IPS-15b (cell line): ENCODE results near the gene NCK2.

Experiments
- H3K27me3 ChIP-seq: one replicate; pipeline ENCODE4 v1.6.1; 2013; ENCODE audit warnings: low read length; ENCODE audit not compliant: control insufficient read depth, insufficient read depth
- H3K36me3 ChIP-seq: one replicate; pipeline ENCODE4 v1.6.1; 2013; ENCODE audit warnings: low read length; ENCODE audit not compliant: control insufficient read depth, insufficient read depth
- H3K4me1 ChIP-seq: one replicate; pipeline ENCODE4 v1.6.1; 2013; ENCODE audit warnings: mild to moderate bottlenecking, low read length; ENCODE audit not compliant: control insufficient read depth, insufficient read depth
- H3K4me3 ChIP-seq: one replicate; pipeline ENCODE4 v1.5.1; 2013; ENCODE audit warnings: low read depth, low read length
- H3K9ac ChIP-seq: one replicate; pipeline ENCODE4 v1.6.1; 2013; ENCODE audit warnings: low read depth, mild to moderate bottlenecking, low read length
- H3K9me3 ChIP-seq: one replicate; pipeline ENCODE4 v1.6.1; 2013; ENCODE audit warnings: mild to moderate bottlenecking, low read length; ENCODE audit not compliant: control insufficient read depth, insufficient read depth

Gene NCK2

GRCh38 chr2:105722726-105723297 lies 21.9 kb upstream of the NCK2 start:
- Histone ChIP-seq H3K9me3 (no peaks in the 10 kb centered on the region), H3K27me3 (no peaks in the 10 kb centered on the region), H3K4me3 (no peak overlapping the region), H3K4me1 (no peaks in the 10 kb centered on the region), H3K9ac (no peak overlapping the region), H3K36me3 (no peaks in the 10 kb centered on the region)

- Histone ChIP-seq H3K9me3 (no peaks in the 10 kb centered on the region), H3K4me3 (no peak overlapping the region), H3K4me1 (no peaks in the 10 kb centered on the region), H3K27me3 (no peaks in the 10 kb centered on the region), H3K36me3 (no peaks in the 10 kb centered on the region), H3K9ac (no peak overlapping the region)
These were observed 21.3 kb upstream of the NCK2 start for GRCh38 chr2:105723431-105723830.

DNA sequence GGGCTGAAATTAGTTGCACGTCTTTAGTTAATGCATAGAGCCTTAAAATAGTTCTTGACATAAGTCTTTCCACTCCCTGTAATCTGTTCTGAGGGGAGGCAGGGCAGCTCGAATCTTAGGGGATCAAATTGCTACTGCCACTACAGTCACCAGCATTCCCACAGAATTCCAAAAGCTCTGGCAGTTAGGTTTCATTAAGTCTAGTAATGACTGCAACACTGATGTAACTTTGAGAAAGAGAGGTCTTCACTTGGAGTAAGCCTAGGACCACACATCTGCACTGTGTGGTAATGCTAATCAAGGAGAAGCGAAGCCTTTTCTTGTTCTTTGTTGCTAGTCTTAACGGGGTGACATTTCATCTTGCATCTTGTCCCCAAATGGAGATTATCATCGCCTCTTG lies 19.3 kb upstream of the NCK2 start:
- Histone ChIP-seq H3K27me3 (no peaks in the 10 kb centered on the region), H3K4me3 (no peak overlapping the region), H3K9me3 (no peaks in the 10 kb centered on the region), H3K36me3 (no peaks in the 10 kb centered on the region), H3K4me1 (no peaks in the 10 kb centered on the region), H3K9ac (no peak overlapping the region)

GRCh38 chr2:105730170-105730569 lies 14.5 kb upstream of the NCK2 start:
- Histone ChIP-seq H3K4me3 (no peak overlapping the region), H3K9ac (no peak overlapping the region), H3K9me3 (no peaks in the 10 kb centered on the region), H3K27me3 (no peaks in the 10 kb centered on the region), H3K36me3 (no peaks in the 10 kb centered on the region), H3K4me1 (no peaks in the 10 kb centered on the region)

- H3K4me3 ChIP-seq: no peak overlapping the region
- no peaks in the 10 kb centered on the region for H3K9me3 ChIP-seq
- H3K4me1 ChIP-seq: no peaks in the 10 kb centered on the region
- no peak overlapping the region for H3K9ac ChIP-seq
- no peaks in the 10 kb centered on the region for H3K36me3 ChIP-seq
- H3K27me3 ChIP-seq: no peaks in the 10 kb centered on the region
These were observed 13.2 kb upstream of the NCK2 start for GRCh38 chr2:105731511-105731910.

DNA sequence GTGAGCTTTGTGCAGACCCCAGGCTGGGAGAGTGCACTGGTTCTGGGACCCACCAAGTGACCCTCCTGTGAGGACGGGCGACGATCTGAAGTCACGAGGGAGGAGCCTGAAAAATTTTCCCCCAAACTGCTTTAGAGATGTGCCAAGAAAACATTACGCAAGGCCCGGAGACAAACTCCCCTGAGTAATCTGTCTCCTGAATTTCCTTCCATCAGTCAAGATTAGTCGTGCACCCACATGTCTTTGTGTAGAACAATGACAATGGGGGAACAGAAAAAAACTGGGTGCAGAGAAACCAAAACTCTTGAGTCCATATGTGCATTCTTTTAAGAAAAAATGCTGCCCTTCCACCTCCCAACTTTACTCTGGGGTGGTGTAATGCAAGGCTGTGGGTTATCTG lies 12.6 kb upstream of the NCK2 start:
- Histone ChIP-seq H3K36me3 (no peaks in the 10 kb centered on the region), H3K4me3 (no peak overlapping the region), H3K9ac (no peak overlapping the region), H3K27me3 (no peaks in the 10 kb centered on the region), H3K9me3 (no peaks in the 10 kb centered on the region), H3K4me1 (no peaks in the 10 kb centered on the region)

DNA sequence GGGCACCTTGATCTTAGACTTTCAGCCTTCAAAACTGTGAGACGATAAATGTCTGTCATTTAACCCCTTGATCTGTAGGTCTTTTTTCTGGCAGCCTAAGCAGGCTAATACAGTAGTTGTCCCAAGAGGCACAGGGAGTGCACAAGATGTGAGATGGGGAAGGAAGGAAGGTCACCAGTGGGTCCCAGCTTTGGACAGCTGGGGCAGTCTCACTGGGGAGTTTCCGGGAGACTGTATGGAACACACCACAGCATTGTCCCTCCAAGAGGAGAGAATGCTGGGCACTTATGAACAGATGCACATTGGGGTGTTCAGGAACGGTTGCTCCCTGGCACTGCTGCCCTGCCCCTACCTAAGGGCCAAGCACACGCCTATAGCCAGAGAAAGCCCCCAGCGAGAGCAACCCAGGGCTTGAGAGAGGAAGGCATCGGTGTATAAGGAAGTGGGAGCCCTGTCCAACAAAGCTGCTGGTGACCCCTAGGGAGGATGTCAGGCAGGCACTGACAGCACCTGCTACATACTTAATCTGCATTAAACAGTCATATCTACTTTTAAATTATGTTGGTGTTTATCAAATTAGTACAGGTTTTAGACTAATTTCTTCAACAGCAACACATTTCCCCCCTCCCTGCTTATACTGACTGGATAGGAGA lies 11.6 kb upstream of the NCK2 start:
- Histone ChIP-seq H3K9ac (no peak overlapping the region), H3K36me3 (no peaks in the 10 kb centered on the region), H3K4me1 (no peaks in the 10 kb centered on the region), H3K4me3 (no peak overlapping the region), H3K9me3 (no peaks in the 10 kb centered on the region), H3K27me3 (no peaks in the 10 kb centered on the region)

DNA sequence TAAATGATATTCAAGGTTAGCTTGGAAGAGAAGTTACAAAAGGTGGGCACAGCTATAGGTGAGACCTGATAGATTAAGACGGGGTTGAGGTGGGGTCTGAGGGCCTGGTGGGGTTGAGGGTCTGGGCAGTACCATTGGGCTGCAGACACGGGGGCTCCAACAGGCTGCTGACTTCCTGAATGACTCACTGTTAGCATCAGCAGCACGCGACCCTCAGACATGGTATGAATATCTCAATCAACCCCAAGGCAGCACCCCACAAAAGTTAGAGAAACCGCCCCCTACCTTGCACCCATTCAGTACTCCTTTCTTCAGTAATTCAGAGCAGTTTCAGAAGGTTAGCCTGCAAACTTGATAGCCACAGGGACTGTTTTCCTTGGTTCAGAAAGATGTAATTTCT lies 10.8 kb upstream of the NCK2 start:
- Histone ChIP-seq H3K4me1 (no peaks in the 10 kb centered on the region), H3K4me3 (no peak overlapping the region), H3K9me3 (no peaks in the 10 kb centered on the region)

DNA sequence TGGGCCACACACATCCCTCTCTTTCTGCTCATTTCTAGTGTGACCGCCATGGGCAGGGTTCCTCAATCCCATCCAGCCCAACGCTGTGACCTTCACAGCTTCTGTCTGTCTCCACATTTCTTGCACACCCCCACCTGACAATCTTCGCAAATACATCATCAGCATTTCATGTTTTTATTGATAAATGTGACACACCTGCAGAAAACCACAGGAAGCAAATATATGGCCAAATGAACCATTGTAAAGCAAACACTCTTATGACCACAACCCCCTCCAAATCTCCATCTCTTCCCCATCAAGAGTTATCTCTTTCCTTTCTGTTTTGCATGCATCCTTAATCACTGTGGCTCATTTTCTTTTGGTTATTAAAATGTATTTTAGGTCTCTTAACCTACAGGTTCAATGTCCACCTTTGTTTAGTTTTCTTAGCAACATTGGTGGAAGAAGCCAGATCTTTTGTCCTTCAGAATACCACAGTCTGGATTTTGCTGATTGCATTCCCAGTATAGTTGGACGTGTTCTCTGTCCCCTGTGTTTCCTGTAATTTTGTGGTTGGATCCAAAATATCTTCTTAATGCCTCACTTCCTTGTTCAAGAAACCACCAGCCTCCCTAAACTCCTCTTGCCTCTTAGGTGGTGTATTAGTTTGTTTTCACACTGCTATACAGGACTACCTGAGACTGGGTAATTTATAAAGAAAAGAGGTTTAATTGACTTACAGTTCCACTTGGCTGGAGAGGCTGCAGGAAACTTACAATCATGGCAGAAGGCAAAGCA lies 9.8 kb upstream of the NCK2 start:
- H3K4me3 ChIP-seq: no peak overlapping the region
- H3K9me3 ChIP-seq: no peaks in the 10 kb centered on the region
- H3K9ac ChIP-seq: no peak overlapping the region
- no peaks in the 10 kb centered on the region for H3K36me3 ChIP-seq
- H3K27me3 ChIP-seq: no peaks in the 10 kb centered on the region
- no peaks in the 10 kb centered on the region for H3K4me1 ChIP-seq

More for the DNA sequence above, 10.8 kb upstream of the NCK2 start:
- H3K36me3 ChIP-seq: no peaks in the 10 kb centered on the region
- no peaks in the 10 kb centered on the region for H3K27me3 ChIP-seq
- H3K9ac ChIP-seq: no peak overlapping the region

DNA sequence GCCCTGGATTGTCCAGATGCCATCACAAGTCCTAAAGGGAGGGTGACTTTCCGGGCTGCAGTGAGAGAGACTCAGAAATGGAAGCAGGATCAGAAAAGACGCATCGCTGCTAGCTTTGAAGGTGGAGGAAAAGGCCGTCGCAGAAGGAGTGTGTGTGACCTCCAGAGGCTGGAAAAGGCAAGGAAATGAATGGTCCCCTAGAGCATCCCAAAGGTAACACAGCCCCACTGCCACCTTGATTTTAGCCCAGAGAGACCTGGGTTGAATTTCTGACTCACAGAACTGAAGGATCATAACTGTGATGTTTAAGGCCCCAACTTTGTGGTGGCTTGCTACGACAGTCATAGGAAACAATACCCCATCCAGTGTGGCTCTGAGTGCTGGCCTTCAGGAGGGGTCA lies 8.6 kb upstream of the NCK2 start:
- no peak overlapping the region for H3K9ac ChIP-seq
- H3K36me3 ChIP-seq: no peaks in the 10 kb centered on the region
- no peaks in the 10 kb centered on the region for H3K9me3 ChIP-seq
- no peak overlapping the region for H3K4me3 ChIP-seq
- H3K4me1 ChIP-seq: no peaks in the 10 kb centered on the region
- no peaks in the 10 kb centered on the region for H3K27me3 ChIP-seq

GRCh38 chr2:105737980-105738657 lies 6.6 kb upstream of the NCK2 start:
- Histone ChIP-seq H3K27me3 (peaks cover 4% of the 10 kb centered on the region), H3K9ac (no peak overlapping the region), H3K36me3 (no peaks in the 10 kb centered on the region), H3K4me3 (no peak overlapping the region), H3K9me3 (no peaks in the 10 kb centered on the region), H3K4me1 (no peaks in the 10 kb centered on the region)
